Measurements from ENCODE around the gene CRX. TPM values are rescaled to one million over a fixed set of nuclear protein-coding genes. Genes with fewer than 3 reads are reported as not detected.

CRX gene
- total and polyA plus RNA-seq, 7 donors, result 0.60 to 1.2 TPM; not detected in 5

DNA sequence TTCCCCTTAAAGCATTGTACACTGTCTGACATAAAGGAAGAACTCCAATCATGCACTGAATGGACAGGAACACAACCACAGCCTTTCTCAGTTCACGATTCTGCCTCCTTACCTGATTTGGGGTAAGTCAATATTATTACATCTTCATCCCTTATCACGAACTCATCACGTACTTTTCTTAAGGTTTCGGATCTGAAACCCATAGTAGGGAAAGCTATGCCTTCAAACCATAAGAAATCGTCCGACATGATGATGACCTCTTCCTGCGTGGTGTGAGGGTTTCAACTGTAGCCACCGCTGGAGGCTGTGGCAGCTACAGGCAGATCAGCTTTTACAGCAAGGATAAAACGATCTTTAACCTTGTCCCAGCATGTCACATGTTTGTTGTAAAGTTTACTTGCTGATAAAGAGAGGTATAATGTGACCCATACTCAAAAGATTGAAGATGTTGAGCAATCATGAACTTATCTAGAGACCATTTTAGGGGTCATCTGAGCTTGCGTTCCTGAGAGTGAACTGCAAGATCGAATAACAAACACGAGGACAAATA is 64.3 kb downstream of the CRX start, which contains the start of gene SULT2A1:
SULT2A1 (minus strand) TSS at position 306 of the 550 bp plus-strand sequence; CDS start at position 248, 58 bp downstream.
- Histone ChIP-seq H3K4me1 (no peaks in the 10 kb centered on the region), H3K36me3 (no peaks in the 10 kb centered on the region)

GRCh38 chr19:47890865-47891621 is 69.3 kb downstream of the CRX start:
- no peak overlapping the region for H3K4me3 ChIP-seq
- H3K27ac ChIP-seq, result no peak overlapping the region
- no peaks in the 10 kb centered on the region for H3K9me3 ChIP-seq
- intact Hi-C loops (cut with DNase I), result no loop called here
- 47 to 59% methylated on average over 7 of the region's 7 CpGs for WGBS, 2 donors
- no peaks in the 10 kb centered on the region for H3K4me1 ChIP-seq
- no peaks in the 10 kb centered on the region for H3K36me3 ChIP-seq
- peak; percentile 7 for DNase-seq
- no peaks in the 10 kb centered on the region for H3K27me3 ChIP-seq
- TF ChIP-seq POLR2AphosphoS5 (IDR thresholded peaks at IDR 0.05) (no peak), POLR2A (IDR thresholded peaks at IDR 0.05) (no peak), EP300 (IDR thresholded peaks at IDR 0.05) (no peak), CTCF (IDR thresholded peaks at IDR 0.05) (no peak)

More for the DNA sequence above, 64.3 kb downstream of the CRX start, which contains the start of gene SULT2A1:
- H3K4me3 ChIP-seq, result no peak within 1 kb of the TSS
- intact Hi-C loops (cut with DNase I), result no loop called here
- WGBS, 2 donors, result 36 to 67% methylated on average over 12 of the region's 12 CpGs
- H3K27ac ChIP-seq, result no peak within 1 kb of the TSS
- no peaks in the 10 kb centered on the region for H3K27me3 ChIP-seq
- TF ChIP-seq EP300 (IDR thresholded peaks at IDR 0.05), result no peak
- TF ChIP-seq POLR2AphosphoS5 (IDR thresholded peaks at IDR 0.05), result no peak
- no peak for TF ChIP-seq CTCF (IDR thresholded peaks at IDR 0.05)
- no peak for TF ChIP-seq POLR2A (IDR thresholded peaks at IDR 0.05)
- peak; percentile 3 for DNase-seq
- H3K9me3 ChIP-seq, result no peaks in the 10 kb centered on the region

DNA sequence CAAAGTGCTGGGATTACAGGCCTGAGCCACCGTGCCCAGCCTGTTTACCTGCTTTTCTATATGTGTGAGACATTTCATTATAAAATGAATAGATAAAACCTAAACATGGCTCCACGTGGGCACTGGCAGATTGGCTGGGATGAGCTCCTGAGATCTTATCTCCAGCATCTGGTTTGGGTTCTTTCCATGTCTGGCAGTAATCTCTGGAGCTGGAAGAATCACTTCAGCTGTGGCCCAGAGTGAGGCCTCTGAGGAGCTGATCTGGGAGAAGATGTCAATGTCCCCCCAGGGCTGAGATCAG is 69.8 kb downstream of the CRX start:
- intact Hi-C loops (cut with DNase I), result no loop called here
- TF ChIP-seq POLR2AphosphoS5 (IDR thresholded peaks at IDR 0.05), result no peak
- TF ChIP-seq POLR2A (IDR thresholded peaks at IDR 0.05), result no peak
- no peak for TF ChIP-seq CTCF (IDR thresholded peaks at IDR 0.05)
- TF ChIP-seq EP300 (IDR thresholded peaks at IDR 0.05), result no peak
- WGBS, 2 donors, result 64 to 77% methylated on average over 2 of the region's 2 CpGs
- peaks cover 0 to 3% (median 0%) of the 10 kb centered on the region in 4 donors for H3K9me3 ChIP-seq
- no peak overlapping the region for H3K4me3 ChIP-seq
- peak; percentile 5 for DNase-seq
- H3K27ac ChIP-seq, result no peak overlapping the region
- H3K36me3 ChIP-seq, result no peaks in the 10 kb centered on the region
- no peaks in the 10 kb centered on the region for H3K27me3 ChIP-seq
- H3K4me1 ChIP-seq, result no peaks in the 10 kb centered on the region

DNA sequence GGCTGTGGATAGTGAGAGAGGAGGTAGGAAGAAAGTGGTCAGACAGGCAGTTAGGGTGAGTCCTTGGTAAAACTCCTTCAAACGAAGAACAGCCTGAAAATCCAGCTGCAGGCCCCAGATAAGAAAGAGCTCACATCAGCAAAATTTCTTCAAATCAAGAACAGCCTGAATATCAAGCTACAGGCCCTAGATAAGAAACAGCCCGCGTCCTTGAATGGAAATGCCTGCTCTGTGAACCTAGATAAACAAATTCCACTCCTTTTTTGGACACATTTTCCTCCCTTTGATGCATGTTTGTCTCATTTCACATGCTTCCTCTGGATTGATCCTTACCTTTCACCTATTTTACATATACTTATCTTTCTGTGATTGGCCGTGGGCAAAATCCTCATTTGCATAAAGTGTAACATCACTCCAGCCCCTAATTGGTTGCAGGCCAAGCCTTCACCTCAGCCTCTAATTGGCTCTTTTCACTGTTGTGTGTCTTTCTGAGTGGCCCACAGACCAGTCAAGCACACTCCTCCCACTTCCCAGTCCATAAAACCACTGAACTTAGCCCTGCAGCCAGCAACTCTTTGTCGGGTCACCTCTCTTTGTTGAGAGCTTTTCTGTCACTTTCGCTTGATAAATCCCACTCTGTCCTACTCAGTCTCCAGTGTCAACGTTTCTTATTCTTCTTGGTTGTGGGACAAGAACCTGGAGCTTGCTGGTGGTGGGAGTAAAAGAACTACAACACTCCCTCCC is 70.4 kb downstream of the CRX start:
- DNase-seq, result peak; percentile 5
- H3K36me3 ChIP-seq, result no peaks in the 10 kb centered on the region
- no peaks in the 10 kb centered on the region for H3K27me3 ChIP-seq
- no peaks in the 10 kb centered on the region for H3K4me1 ChIP-seq
- TF ChIP-seq CTCF (IDR thresholded peaks at IDR 0.05) (no peak), POLR2AphosphoS5 (IDR thresholded peaks at IDR 0.05) (no peak), EP300 (IDR thresholded peaks at IDR 0.05) (no peak), POLR2A (IDR thresholded peaks at IDR 0.05) (no peak)
- H3K4me3 ChIP-seq, result no peak overlapping the region
- no peak overlapping the region for H3K27ac ChIP-seq
- intact Hi-C loops (cut with DNase I), result no loop called here
- 66 to 70% methylated on average over 7 of the region's 7 CpGs for WGBS, 2 donors
- peaks cover 0 to 3% (median 0%) of the 10 kb centered on the region in 4 donors for H3K9me3 ChIP-seq

Small RNAs within 50 kb of the gene (small RNA-seq; reads per million reads assigned to genes)
- gene AC008745.1, result 0 reads per million in 3 donors

Other genes with a start within 250 kb of the CRX start
- gene ZNF541, start 248.8 kb upstream of the CRX start, total RNA-seq, result 1 to 10 TPM in 3 of 4 donors, not detected in 1; 1.1 to 1.7 (median 1.5) TPM
- under 1 TPM in 1 of 3 donors, not detected in 2; 0.22 TPM for gene ZNF541, start 248.8 kb upstream of the CRX start, polyA plus RNA-seq
- gene BICRA, start 212.8 kb upstream of the CRX start, total RNA-seq, result 10 to 100 TPM in 3 of 4 donors, 1 to 10 TPM in 1; 2.9 to 21.6 (median 11.2) TPM
- 10 to 100 TPM in 1 of 3 donors, 1 to 10 TPM in 2; 1.8 to 12.7 (median 2.5) TPM for gene BICRA, start 212.8 kb upstream of the CRX start, polyA plus RNA-seq
- gene EHD2, start 108.5 kb upstream of the CRX start, total RNA-seq, result 100 to 1,000 TPM in 1 of 4 donors, 10 to 100 TPM in 3; 41.8 to 184 (median 72.4) TPM
- 10 to 100 TPM in 2 of 3 donors, 1 to 10 TPM in 1; 3.5 to 26.7 (median 10.8) TPM for gene EHD2, start 108.5 kb upstream of the CRX start, polyA plus RNA-seq
- 100 to 1,000 TPM; 432 to 576 (median 557) TPM for gene NOP53, start 76.4 kb upstream of the CRX start, total RNA-seq
- 100 to 1,000 TPM; 304 to 682 (median 589) TPM for gene NOP53, start 76.4 kb upstream of the CRX start, polyA plus RNA-seq
- 1,000 to 10,000 TPM; 1,579 to 3,138 (median 2,179) TPM for gene SELENOW, start 43.2 kb upstream of the CRX start, total RNA-seq
- 100 to 1,000 TPM; 329 to 999 (median 792) TPM for gene SELENOW, start 43.2 kb upstream of the CRX start, polyA plus RNA-seq
- gene TPRX1, start 17.4 kb upstream of the CRX start, total RNA-seq, result not detected
- gene TPRX1, start 17.4 kb upstream of the CRX start, polyA plus RNA-seq, result not detected
- not detected for gene TPRX2, start 37.3 kb downstream of the CRX start, total RNA-seq
- gene TPRX2, start 37.3 kb downstream of the CRX start, polyA plus RNA-seq, result not detected
- not detected for gene SULT2A1, start 64.4 kb downstream of the CRX start, total RNA-seq
- gene SULT2A1, start 64.4 kb downstream of the CRX start, polyA plus RNA-seq, result under 1 TPM in 2 of 3 donors, not detected in 1; 0.07 to 0.23 TPM
- gene BSPH1, start 170.2 kb downstream of the CRX start, total RNA-seq, result not detected
- not detected for gene BSPH1, start 170.2 kb downstream of the CRX start, polyA plus RNA-seq
- not detected for gene ELSPBP1, start 172.7 kb downstream of the CRX start, total RNA-seq
- gene ELSPBP1, start 172.7 kb downstream of the CRX start, polyA plus RNA-seq, result not detected
- not detected for gene CABP5, start 222.1 kb downstream of the CRX start, total RNA-seq
- 10 to 100 TPM in 1 of 3 donors, not detected in 2; 22.8 TPM for gene CABP5, start 222.1 kb downstream of the CRX start, polyA plus RNA-seq

Measured in sigmoid colon (tissue), 7 donors.